Amygdala (tissue), 56 donors: Measurements from ENCODE around the gene EREG.
"Not testable (repeated sequence)": the region's sequence is repeated elsewhere in the genome, so short reads cannot be mapped to it uniquely, and the experiment has no call there.

Experiments
- DNase-seq, 56 donors: peaks; one replicate each; lab custom pipeline; 2025; lab: John Stamatoyannopoulos, UW

Gene EREG

GRCh38 chr4:74386159-74386558, 21.2 kb downstream of the EREG start:
- no peak for DNase-seq

- no peak for DNase-seq
Measured at GRCh38 chr4:74387790-74388189, 22.8 kb downstream of the EREG start.

GRCh38 chr4:74389494-74389893, 24.5 kb downstream of the EREG start:
- no peak for DNase-seq

- DNase-seq = no peak
Measured at GRCh38 chr4:74390677-74391076, 25.7 kb downstream of the EREG start.

GRCh38 chr4:74391346-74391745, 26.4 kb downstream of the EREG start:
- DNase-seq = no peak

- no peak for DNase-seq
Measured at GRCh38 chr4:74391890-74392475, 27.0 kb downstream of the EREG start.

- no peak for DNase-seq
Measured at GRCh38 chr4:74394476-74395136, 29.7 kb downstream of the EREG start.

- no peak for DNase-seq
Measured at GRCh38 chr4:74395633-74396032, 30.7 kb downstream of the EREG start.

GRCh38 chr4:74397748-74398426, 32.9 kb downstream of the EREG start:
- DNase-seq = no peak

GRCh38 chr4:74398894-74399589, 34.1 kb downstream of the EREG start:
- not testable (repeated sequence) for DNase-seq

- no peak for DNase-seq
Measured at GRCh38 chr4:74400395-74400794, 35.5 kb downstream of the EREG start.

- no peak for DNase-seq
Measured at GRCh38 chr4:74402692-74403456, 37.9 kb downstream of the EREG start.

- no peak for DNase-seq
Measured at GRCh38 chr4:74407891-74408290, 42.9 kb downstream of the EREG start.

GRCh38 chr4:74408639-74409038, 43.7 kb downstream of the EREG start:
- DNase-seq = no peak

GRCh38 chr4:74410272-74410671, 45.3 kb downstream of the EREG start:
- no peak for DNase-seq

- no peak for DNase-seq
Measured at GRCh38 chr4:74412225-74412624, 47.3 kb downstream of the EREG start.

- no peak for DNase-seq
Measured at GRCh38 chr4:74413265-74413664, 48.3 kb downstream of the EREG start.

- no peak for DNase-seq
Measured at GRCh38 chr4:74414149-74414809, 49.3 kb downstream of the EREG start.

GRCh38 chr4:74415602-74416300, 50.8 kb downstream of the EREG start:
- DNase-seq = no peak
